Measurements from ENCODE around the gene UAP1L1. TPM values are rescaled to one million over a fixed set of nuclear protein-coding genes. Genes with fewer than 3 reads are reported as not detected.

UAP1L1 gene
- total and polyA plus RNA-seq, 2 of the 8 experiments (the other 6 are each of a cell fraction or from before 2014, with no cell fraction given) = 2.0 to 5.4 TPM

DNA sequence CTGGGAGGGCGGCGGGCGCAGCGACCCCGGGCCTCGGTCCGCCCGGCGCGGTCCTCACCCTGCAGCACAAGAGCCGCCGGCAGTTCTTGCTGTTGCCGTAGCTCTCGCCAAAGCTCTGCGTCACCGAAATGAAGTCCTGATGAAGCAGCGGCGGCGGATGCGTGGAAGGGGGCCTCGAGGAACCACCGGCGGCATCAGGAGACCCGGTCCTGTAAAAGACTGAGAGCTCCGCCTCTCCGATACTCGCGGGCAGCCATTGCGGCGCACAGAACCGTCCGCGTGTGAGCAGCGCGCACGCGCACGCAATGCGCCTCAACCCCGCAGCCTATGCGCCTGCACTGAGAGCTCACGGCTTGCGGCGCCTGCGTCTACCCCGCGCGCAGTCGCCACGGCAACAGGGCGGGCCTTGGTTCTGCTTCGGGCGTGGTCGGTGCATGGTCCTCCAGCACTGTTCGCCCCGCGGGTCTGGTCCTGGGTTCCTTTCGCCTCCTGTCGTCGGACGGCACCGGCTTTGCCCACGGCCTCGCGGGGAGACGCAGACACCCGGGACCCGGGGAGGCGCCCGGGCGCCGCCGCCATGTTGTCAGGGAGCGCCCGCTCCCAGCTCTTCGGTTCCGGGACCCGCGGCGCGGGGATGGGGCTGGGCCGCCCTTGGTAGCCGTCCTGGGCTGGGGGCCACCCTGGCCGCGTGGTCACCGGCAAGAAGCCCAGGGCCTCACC, 52.3 kb downstream of the UAP1L1 start (continued):
- TF ChIP-seq GTF2F1 (IDR thresholded peaks at IDR 0.05; ENCODE audit: borderline replicate concordance, low read depth, low read length) (no peak), EZH2 (IDR thresholded peaks at IDR 0.05; ENCODE audit: low read depth, low read length, severe bottlenecking) (peak; percentile 56), RBBP5 (IDR thresholded peaks at IDR 0.05; ENCODE audit: borderline replicate concordance, low read depth, low read length) (peak; percentile 46; the same call in 1 of the 2 replicates), BCL11A (IDR thresholded peaks at IDR 0.05; ENCODE audit: low read depth in 2 of 2, low read length in 2 of 2) (no peak), SIN3A (conservative IDR thresholded peaks at IDR 0.05 in 1 of 2, IDR thresholded peaks at IDR 0.05 in 1 of 2; ENCODE audit: low read depth in 1 of 2, low read length in 2 of 2) (peak in 1 of 2 experiments; percentile 51; a peak in 1 of 4 replicates), CTBP2 (IDR thresholded peaks at IDR 0.05; ENCODE audit: borderline replicate concordance, insufficient read depth, insufficient read length, low read length) (no peak), EP300 (IDR thresholded peaks at IDR 0.05; ENCODE audit: borderline replicate concordance in 1 of 2, low read depth in 2 of 2, low read length in 2 of 2) (no peak), JUN (IDR thresholded peaks at IDR 0.05; ENCODE audit: low read depth, low read length) (no peak), RXRA (IDR thresholded peaks at IDR 0.05; ENCODE audit: insufficient read depth, low read depth, low read length) (no peak), CHD2 (IDR thresholded peaks at IDR 0.05; ENCODE audit: low read length) (no peak), SIRT6 (IDR thresholded peaks at IDR 0.05; ENCODE audit: low read length) (no peak), RNF2 (IDR thresholded peaks at IDR 0.05; ENCODE audit: borderline replicate concordance, low read depth, low read length, missing control alignments, poor library complexity, severe bottlenecking) (no peak), KDM1A (IDR thresholded peaks at IDR 0.05; ENCODE audit: borderline replicate concordance, low read length) (no peak), SP2 (IDR thresholded peaks at IDR 0.05; ENCODE audit: low read length) (no peak), SRF (IDR thresholded peaks at IDR 0.05; ENCODE audit: low read depth, low read length) (no peak), TAF7 (optimal IDR thresholded peaks at IDR 0.05; ENCODE audit: borderline replicate concordance, low read depth, low read length) (no peak), JUND (IDR thresholded peaks at IDR 0.05; ENCODE audit: low read length) (no peak)
- TF ChIP-seq, protein P1, sequence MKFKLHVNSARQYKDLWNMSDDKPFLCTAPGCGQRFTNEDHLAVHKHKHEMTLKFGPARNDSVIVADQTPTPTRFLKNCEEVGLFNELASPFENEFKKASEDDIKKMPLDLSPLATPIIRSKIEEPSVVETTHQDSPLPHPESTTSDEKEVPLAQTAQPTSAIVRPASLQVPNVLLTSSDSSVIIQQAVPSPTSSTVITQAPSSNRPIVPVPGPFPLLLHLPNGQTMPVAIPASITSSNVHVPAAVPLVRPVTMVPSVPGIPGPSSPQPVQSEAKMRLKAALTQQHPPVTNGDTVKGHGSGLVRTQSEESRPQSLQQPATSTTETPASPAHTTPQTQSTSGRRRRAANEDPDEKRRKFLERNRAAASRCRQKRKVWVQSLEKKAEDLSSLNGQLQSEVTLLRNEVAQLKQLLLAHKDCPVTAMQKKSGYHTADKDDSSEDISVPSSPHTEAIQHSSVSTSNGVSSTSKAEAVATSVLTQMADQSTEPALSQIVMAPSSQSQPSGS (IDR thresholded peaks at IDR 0.05; ENCODE audit: low read length) = no peak
- TF ChIP-seq, protein P2, sequence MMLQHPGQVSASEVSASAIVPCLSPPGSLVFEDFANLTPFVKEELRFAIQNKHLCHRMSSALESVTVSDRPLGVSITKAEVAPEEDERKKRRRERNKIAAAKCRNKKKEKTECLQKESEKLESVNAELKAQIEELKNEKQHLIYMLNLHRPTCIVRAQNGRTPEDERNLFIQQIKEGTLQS (IDR thresholded peaks at IDR 0.05; ENCODE audit: insufficient read depth, low read depth, low read length) = no peak; the same call in 1 of the 2 replicates
- TF ChIP-seq, protein P3, sequence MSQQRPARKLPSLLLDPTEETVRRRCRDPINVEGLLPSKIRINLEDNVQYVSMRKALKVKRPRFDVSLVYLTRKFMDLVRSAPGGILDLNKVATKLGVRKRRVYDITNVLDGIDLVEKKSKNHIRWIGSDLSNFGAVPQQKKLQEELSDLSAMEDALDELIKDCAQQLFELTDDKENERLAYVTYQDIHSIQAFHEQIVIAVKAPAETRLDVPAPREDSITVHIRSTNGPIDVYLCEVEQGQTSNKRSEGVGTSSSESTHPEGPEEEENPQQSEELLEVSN (IDR thresholded peaks at IDR 0.05) = peak; percentile 31; the same call in 1 of the 2 replicates
